HG03457 (cell line): Measurements from ENCODE around the gene SPTBN4.
A peak's percentile ranks its signal among the peaks of the same experiment; 100 is the strongest.
"Not testable (repeated sequence)": the region's sequence is repeated elsewhere in the genome, so short reads cannot be mapped to it uniquely, and the experiment has no call there.

Experiments used
- ATAC-seq: cut with Tn5 transposase; IDR thresholded peaks from one replicate; pipeline ENCODE4 v1.9.1; 2021; ENCODE audit warnings: moderate number of reproducible peaks; ENCODE audit not compliant: unreplicated experiment

The SPTBN4 gene

GRCh38 chr19:40559394-40559793 is 92.6 kb downstream of the SPTBN4 start:
- ATAC-seq, result no peak

- ATAC-seq, result no peak
Measured at GRCh38 chr19:40560092-40560507, 93.3 kb downstream of the SPTBN4 start.

- no peak for ATAC-seq
Measured at GRCh38 chr19:40561947-40562346, 95.1 kb downstream of the SPTBN4 start.

GRCh38 chr19:40564535-40564934 is 97.7 kb downstream of the SPTBN4 start:
- not testable (repeated sequence) for ATAC-seq

- ATAC-seq, result no peak
Measured at GRCh38 chr19:40565355-40565754, 98.6 kb downstream of the SPTBN4 start.

- no peak for ATAC-seq
Measured at GRCh38 chr19:40565910-40566495, 99.2 kb downstream of the SPTBN4 start.

GRCh38 chr19:40567040-40567749 is 100.4 kb downstream of the SPTBN4 start:
- ATAC-seq, result no peak

GRCh38 chr19:40567750-40568494 is 101.1 kb downstream of the SPTBN4 start:
- ATAC-seq, result no peak

GRCh38 chr19:40570313-40571004 is 103.7 kb downstream of the SPTBN4 start:
- ATAC-seq, result peak; percentile 69

- ATAC-seq, result no peak
Measured at GRCh38 chr19:40571005-40571318, 104.2 kb downstream of the SPTBN4 start.

GRCh38 chr19:40571831-40572495 is 105.2 kb downstream of the SPTBN4 start:
- ATAC-seq, result no peak

GRCh38 chr19:40575326-40575725 is 108.5 kb downstream of the SPTBN4 start:
- no peak for ATAC-seq

- ATAC-seq, result no peak
Measured at GRCh38 chr19:40576151-40576584, 109.4 kb downstream of the SPTBN4 start.

GRCh38 chr19:40576585-40577451 is 110.0 kb downstream of the SPTBN4 start, which contains the start of gene SHKBP1:
Gene SHKBP1, plus strand, starts transcription at chr19:40576873. Its CDS starts 27 bp downstream, at chr19:40576900.
- ATAC-seq, result peak; percentile 82

- no peak for ATAC-seq
Measured at GRCh38 chr19:40578442-40578908, 111.7 kb downstream of the SPTBN4 start.

GRCh38 chr19:40580619-40581018 is 113.8 kb downstream of the SPTBN4 start:
- no peak for ATAC-seq

- no peak for ATAC-seq
Measured at GRCh38 chr19:40581531-40581930, 114.7 kb downstream of the SPTBN4 start.

GRCh38 chr19:40582467-40582866 is 115.7 kb downstream of the SPTBN4 start:
- no peak for ATAC-seq

GRCh38 chr19:40583283-40583682 is 116.5 kb downstream of the SPTBN4 start:
- no peak for ATAC-seq

- ATAC-seq, result no peak
Measured at GRCh38 chr19:40584007-40584406, 117.2 kb downstream of the SPTBN4 start.
